Mesenchymal stem cell (in vitro differentiated cells and primary cell): ENCODE results near the gene RPLP1.
A peak's percentile ranks its signal among the peaks of the same experiment; 100 is the strongest.

Experiments
- DNase-seq: peaks from one replicate; pipeline ENCODE4 v3.0.0-alpha.2; 2013
- H2AFZ ChIP-seq: one replicate; pipeline ENCODE4 v1.6.1; 2013; ENCODE audit warnings: low read depth, mild to moderate bottlenecking, control low read depth, inconsistent platforms, low read length, moderate library complexity
- H2AK5ac ChIP-seq: 2 replicates; pipeline ENCODE4 v1.6.1; 2013; ENCODE audit warnings: low read length, moderate library complexity, mild to moderate bottlenecking, inconsistent platforms; ENCODE audit not compliant: severe bottlenecking
- H2BK120ac ChIP-seq: one replicate; pipeline ENCODE4 v1.6.1; 2013; ENCODE audit warnings: low read depth, mild to moderate bottlenecking, inconsistent platforms, low read length, moderate library complexity
- H2BK12ac ChIP-seq, 2 experiments: one replicate each; pipeline ENCODE4 v1.6.1; 2013; ENCODE audit warnings: inconsistent platforms in 2 of 2, low read length in 2 of 2, mild to moderate bottlenecking in 2 of 2, moderate library complexity in 2 of 2, control low read depth in 1 of 2
- H2BK15ac ChIP-seq: one replicate; pipeline ENCODE4 v1.6.1; 2013; ENCODE audit warnings: mild to moderate bottlenecking, low read depth, inconsistent platforms; ENCODE audit not compliant: poor library complexity, severe bottlenecking
- H2BK5ac ChIP-seq: 2 replicates; pipeline ENCODE4 v1.6.1; 2013; ENCODE audit warnings: low read depth, mild to moderate bottlenecking, low read length, control low read depth, inconsistent platforms; ENCODE audit not compliant: poor library complexity, severe bottlenecking
- H3K14ac ChIP-seq, 2 experiments: one replicate each; pipeline ENCODE4 v1.6.1; 2013; ENCODE audit warnings: inconsistent platforms in 2 of 2, low read length in 2 of 2, control low read depth in 1 of 2, mild to moderate bottlenecking in 1 of 2, moderate library complexity in 1 of 2
- H3K18ac ChIP-seq, 2 experiments: one replicate each; pipeline ENCODE4 v1.6.1; 2013; ENCODE audit warnings: inconsistent platforms in 2 of 2, low read length in 2 of 2, control low read depth in 1 of 2, low read depth in 1 of 2, mild to moderate bottlenecking in 1 of 2
- H3K23ac ChIP-seq, 2 experiments: one replicate each; pipeline ENCODE4 v1.6.1; 2013; ENCODE audit warnings: inconsistent platforms in 2 of 2, low read length in 2 of 2, mild to moderate bottlenecking in 2 of 2, moderate library complexity in 2 of 2, control low read depth in 1 of 2
- H3K27ac ChIP-seq: 2 replicates; pipeline ENCODE4 v1.5.1; 2013; ENCODE audit warnings: mild to moderate bottlenecking, moderate library complexity, low read length, control low read depth, inconsistent platforms; ENCODE audit not compliant: poor library complexity, severe bottlenecking
- H3K27me3 ChIP-seq, 2 experiments: 2 replicates each; pipeline versions ENCODE4 v1.6.1 to v1.7.0; 2013; ENCODE audit warnings: low read length in 2 of 2, mild to moderate bottlenecking in 2 of 2, moderate library complexity in 2 of 2, control low read depth in 1 of 2, inconsistent platforms in 1 of 2; ENCODE audit not compliant: control insufficient read depth in 1 of 2, insufficient read depth in 1 of 2
- H3K36me3 ChIP-seq, 2 experiments: 2 replicates each; pipeline versions ENCODE4 v1.6.1 to v1.7.0; 2013; ENCODE audit warnings: low read length in 2 of 2, control low read depth in 1 of 2, inconsistent platforms in 1 of 2, low read depth in 1 of 2, mild to moderate bottlenecking in 1 of 2; ENCODE audit not compliant: insufficient read depth in 2 of 2, control insufficient read depth in 1 of 2
- H3K4ac ChIP-seq, 2 experiments: one replicate each; pipeline ENCODE4 v1.6.1; 2013; ENCODE audit warnings: inconsistent platforms in 2 of 2, low read length in 2 of 2, mild to moderate bottlenecking in 2 of 2, moderate library complexity in 2 of 2, control low read depth in 1 of 2, low read depth in 1 of 2
- H3K4me1 ChIP-seq: 2 replicates; pipeline ENCODE4 v1.6.1; 2013; ENCODE audit warnings: low read depth, low read length, control low read depth; ENCODE audit not compliant: control insufficient read depth, insufficient read depth
- H3K4me2 ChIP-seq: 2 replicates; pipeline ENCODE4 v1.6.1; 2013; ENCODE audit warnings: low read length, mild to moderate bottlenecking, inconsistent platforms; ENCODE audit not compliant: poor library complexity, severe bottlenecking
- H3K4me3 ChIP-seq, 2 experiments: 2 replicates each; pipeline versions ENCODE4 v1.5.1 to v1.7.0; 2013; ENCODE audit warnings: low read length in 2 of 2, mild to moderate bottlenecking in 2 of 2, control low read depth in 1 of 2, low read depth in 1 of 2; ENCODE audit not compliant: insufficient read depth in 1 of 2
- H3K79me1 ChIP-seq: replicated peaks from 2 replicates; pipeline ENCODE4 v1.6.1; 2013; ENCODE audit warnings: mild to moderate bottlenecking, control low read depth, low read length, inconsistent platforms; ENCODE audit not compliant: poor library complexity, severe bottlenecking
- H3K9ac ChIP-seq: 2 replicates; pipeline ENCODE4 v1.7.0; 2013; ENCODE audit warnings: mild to moderate bottlenecking, low read length, moderate library complexity
- H3K9me3 ChIP-seq: 2 replicates; pipeline ENCODE4 v1.7.0; 2013; ENCODE audit warnings: mild to moderate bottlenecking, low read length; ENCODE audit not compliant: control insufficient read depth
- H4K8ac ChIP-seq: one replicate; pipeline ENCODE4 v1.6.1; 2013; ENCODE audit warnings: inconsistent platforms, mild to moderate bottlenecking, low read length, moderate library complexity
- H4K91ac ChIP-seq: one replicate; pipeline ENCODE4 v1.6.1; 2013; ENCODE audit warnings: mild to moderate bottlenecking, low read length, inconsistent platforms
- WGBS: methylation state at CpG from one replicate; pipeline ENCODE4 v1.1.7; 2013; ENCODE audit warnings: mixed read lengths; 5-methylcytosine and 5-hydroxymethylcytosine counted together

Gene RPLP1

DNA sequence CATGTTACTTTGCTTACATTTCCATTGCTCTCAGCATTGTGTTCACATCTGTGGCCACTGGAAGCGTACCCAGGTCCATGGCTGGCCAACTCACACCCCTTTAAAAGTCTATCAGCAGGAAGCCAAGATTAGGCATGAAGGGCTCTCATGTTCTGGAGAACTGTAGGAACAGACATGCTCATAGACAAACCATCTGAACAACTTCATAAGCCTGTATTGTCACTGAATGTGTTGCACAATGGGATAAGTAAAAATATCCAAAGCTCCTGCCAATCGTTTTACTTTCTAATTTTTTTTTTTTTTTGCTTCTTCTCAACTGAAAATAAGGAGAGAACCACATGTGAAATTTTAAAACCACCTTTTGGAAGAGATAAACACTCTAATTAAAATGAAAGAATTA is 6.4 kb downstream of the RPLP1 start:
- Histone ChIP-seq H3K14ac (no peak overlapping the region), H4K8ac (no peak overlapping the region), H3K27me3 (no peaks in the 10 kb centered on the region), H3K23ac (no peak overlapping the region), H3K4me2 (no peak overlapping the region), H2BK15ac (no peak overlapping the region), H2BK12ac (no peak overlapping the region), H3K9ac (no peak overlapping the region), H3K4me1 (peaks cover 10% of the 10 kb centered on the region), H2BK120ac (no peak overlapping the region), H2AFZ (no peak overlapping the region), H3K4ac (no peak overlapping the region), H2BK5ac (no peak overlapping the region), H3K79me1 (peaks cover 10% of the 10 kb centered on the region), H3K36me3 (peaks cover 11 to 39% of the 10 kb centered on the region in 2 experiments), H4K91ac (no peak overlapping the region), H3K27ac (no peak overlapping the region), H3K18ac (no peak overlapping the region), H2AK5ac (no peak overlapping the region), H3K4me3 (no peak overlapping the region), H3K9me3 (no peaks in the 10 kb centered on the region)
- DNase-seq, result no peak
- 100% methylated on average over 1 of the region's 2 CpGs for WGBS

DNA sequence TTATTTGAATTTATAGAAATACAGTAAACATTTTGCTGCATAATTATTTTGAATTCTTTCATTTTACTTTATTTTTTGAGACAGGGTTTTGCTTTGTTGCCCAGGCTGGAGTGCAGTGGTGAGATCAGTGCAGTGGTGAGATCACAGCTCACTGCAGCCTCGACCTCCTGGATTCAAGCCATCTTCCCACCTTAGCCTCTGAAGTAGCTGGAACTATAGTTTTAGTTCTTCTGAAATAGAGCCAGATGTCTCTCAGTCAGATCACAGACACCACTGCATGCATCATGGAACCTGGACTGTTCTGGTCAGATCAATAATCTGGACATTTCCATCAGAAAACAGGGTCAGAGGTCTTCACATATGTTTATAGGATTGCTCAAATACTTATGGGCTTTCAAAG is 7.9 kb downstream of the RPLP1 start:
- Histone ChIP-seq H4K8ac (no peak overlapping the region), H2BK12ac (no peak overlapping the region), H2AK5ac (no peak overlapping the region), H2AFZ (no peak overlapping the region), H3K4me1 (peaks cover 7% of the 10 kb centered on the region), H3K9me3 (no peaks in the 10 kb centered on the region), H3K27ac (no peak overlapping the region), H3K9ac (no peak overlapping the region), H3K27me3 (no peaks in the 10 kb centered on the region), H3K18ac (no peak overlapping the region), H3K79me1 (peaks cover 10% of the 10 kb centered on the region), H3K4me3 (no peak overlapping the region), H2BK120ac (no peak overlapping the region), H3K36me3 (peaks cover 7 to 25% of the 10 kb centered on the region in 2 experiments), H4K91ac (no peak overlapping the region), H3K4ac (no peak overlapping the region), H3K4me2 (no peak overlapping the region), H2BK15ac (no peak overlapping the region), H3K23ac (no peak overlapping the region), H3K14ac (no peak overlapping the region), H2BK5ac (no peak overlapping the region)
- WGBS, result 78% methylated on average over 1 of the region's 1 CpG
- DNase-seq, result no peak

DNA sequence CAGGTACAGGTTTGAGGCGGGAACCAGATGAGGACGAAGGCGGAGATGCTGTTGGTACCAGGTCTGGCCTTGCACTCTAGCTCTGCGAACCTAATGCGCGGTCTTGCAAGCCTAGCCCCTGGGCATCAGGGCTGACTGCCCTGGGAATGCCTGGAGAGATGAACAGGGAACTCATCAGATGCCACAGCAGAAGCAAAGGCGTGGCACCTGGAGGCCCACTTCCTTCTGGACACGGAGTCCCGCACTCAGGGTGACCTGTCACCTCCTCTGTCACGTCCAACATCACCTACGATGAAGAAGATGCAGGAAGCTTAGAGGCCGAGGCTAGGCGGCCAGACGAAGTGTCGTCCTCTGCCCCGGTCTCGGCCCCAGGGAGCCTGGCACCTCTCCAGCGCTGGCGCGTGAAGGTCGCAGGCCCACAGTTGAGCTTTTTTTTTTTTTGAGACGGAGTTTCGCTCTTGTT is 9.4 kb downstream of the RPLP1 start:
- H2BK5ac ChIP-seq, result no peak overlapping the region
- no peak for DNase-seq
- no peak overlapping the region for H3K23ac ChIP-seq
- peak overlapping the region; percentile 97 for H3K9ac ChIP-seq
- peak overlapping the region in 1 of 2 experiments; percentile 51 for H2BK12ac ChIP-seq
- WGBS, result 94% methylated on average over 23 of the region's 23 CpGs
- peaks cover 5% of the 10 kb centered on the region for H3K79me1 ChIP-seq
- H3K14ac ChIP-seq, result no peak overlapping the region
- no peak overlapping the region for H2AK5ac ChIP-seq
- H4K91ac ChIP-seq, result peak overlapping the region; percentile 18
- H2BK15ac ChIP-seq, result no peak overlapping the region
- no peaks in the 10 kb centered on the region for H3K27me3 ChIP-seq
- no peak overlapping the region for H2BK120ac ChIP-seq
- H3K9me3 ChIP-seq, result no peaks in the 10 kb centered on the region
- H3K4me2 ChIP-seq, result peak overlapping the region; percentile 69
- peaks cover 0 to 9% of the 10 kb centered on the region in 2 experiments for H3K36me3 ChIP-seq
- peak overlapping the region; percentile 79 for H4K8ac ChIP-seq
- H3K4me1 ChIP-seq, result peaks cover 7% of the 10 kb centered on the region
- peak overlapping the region in 1 of 2 experiments; percentile 80 for H3K4me3 ChIP-seq
- H3K27ac ChIP-seq, result no peak overlapping the region
- H2AFZ ChIP-seq, result no peak overlapping the region
- peak overlapping the region in 1 of 2 experiments; percentile 47 for H3K18ac ChIP-seq
- no peak overlapping the region for H3K4ac ChIP-seq

DNA sequence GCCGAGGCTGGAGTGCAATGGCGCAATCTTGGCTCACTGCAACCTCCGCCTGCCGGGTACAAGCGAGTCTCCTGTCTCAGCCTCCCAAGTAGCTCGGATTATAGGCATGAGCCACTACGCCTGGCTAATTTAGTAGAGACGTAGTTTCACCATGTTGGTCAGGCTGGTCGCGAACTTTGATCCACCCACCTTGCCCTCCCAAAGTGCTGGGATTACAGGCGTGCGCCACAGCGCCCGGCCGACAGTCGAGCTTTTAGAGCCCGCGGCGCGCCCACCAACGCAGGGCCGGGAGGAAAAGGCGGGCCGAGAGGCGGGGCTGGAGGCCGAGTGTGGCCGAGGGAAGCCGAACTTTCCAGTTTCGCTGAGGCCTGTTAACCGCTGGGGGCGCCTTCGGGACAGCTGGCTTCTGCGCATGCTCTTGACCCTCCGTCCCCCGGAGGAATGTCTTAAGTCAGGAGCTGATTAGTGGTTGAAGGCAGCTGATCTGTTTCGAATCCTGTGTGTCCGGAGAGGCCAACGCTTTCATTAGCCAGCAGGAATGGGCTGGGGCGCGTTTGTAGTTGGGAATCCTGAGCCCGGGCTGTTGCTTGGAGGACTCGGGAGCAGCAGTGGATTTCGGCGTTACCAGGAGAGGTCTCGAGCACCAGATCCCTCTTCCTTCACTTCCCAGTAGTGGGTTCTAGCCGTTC is 10.0 kb downstream of the RPLP1 start:
- WGBS, result 14% methylated on average over 44 of the region's 46 CpGs
- no peak overlapping the region for H3K4ac ChIP-seq
- peaks cover 5% of the 10 kb centered on the region for H3K79me1 ChIP-seq
- peaks cover 0 to 4% of the 10 kb centered on the region in 2 experiments for H3K36me3 ChIP-seq
- H3K27me3 ChIP-seq, result peaks cover 0 to 4% of the 10 kb centered on the region in 2 experiments
- peak; percentile 98 for DNase-seq
- peak overlapping the region; percentile 50 for H2BK120ac ChIP-seq
- no peak overlapping the region for H2AFZ ChIP-seq
- H3K18ac ChIP-seq, result peak overlapping the region; percentile 28 to 60
- H3K9ac ChIP-seq, result peak overlapping the region; percentile 97
- H3K14ac ChIP-seq, result no peak overlapping the region
- H3K4me1 ChIP-seq, result peaks cover 8% of the 10 kb centered on the region
- peak overlapping the region; percentile 90 for H3K27ac ChIP-seq
- H4K91ac ChIP-seq, result peak overlapping the region; percentile 70
- peak overlapping the region; percentile 54 for H2BK5ac ChIP-seq
- peak overlapping the region; percentile 95 for H4K8ac ChIP-seq
- H2BK15ac ChIP-seq, result peak overlapping the region; percentile 45
- H2BK12ac ChIP-seq, result peak overlapping the region in 1 of 2 experiments; percentile 68
- no peak overlapping the region for H3K23ac ChIP-seq
- H3K4me3 ChIP-seq, result peak overlapping the region; percentile 39 to 80
- no peaks in the 10 kb centered on the region for H3K9me3 ChIP-seq
- peak overlapping the region; percentile 69 for H3K4me2 ChIP-seq
- H2AK5ac ChIP-seq, result no peak overlapping the region
